SK-N-SH treated with all-trans-retinoic acid at 6 μM for 48 hours (cell line): Measurements from ENCODE around the gene FRG2B.
"Not testable (repeated sequence)": the region's sequence is repeated elsewhere in the genome, so short reads cannot be mapped to it uniquely, and the experiment has no call there.

ENCODE experiments used
- ARNTL ChIP-seq: fragments of 450-650 bp; formaldehyde crosslinking; IDR thresholded peaks from 2 replicates; pipeline ENCODE4 v1.5.0; 2020; ENCODE audit warnings: low read depth, mild to moderate bottlenecking, moderate library complexity, borderline replicate concordance
- ISL1 ChIP-seq: fragments of 250-450 bp; sonication (Bioruptor Pico); IDR thresholded peaks from 2 replicates; pipeline ENCODE4 v2.1.2; 2022; ENCODE audit warnings: mild to moderate bottlenecking, moderate library complexity
- OSR1 ChIP-seq: fragments of 250-450 bp; sonication (Bioruptor Pico); IDR thresholded peaks from 2 replicates; pipeline ENCODE4 v1.8.0; 2022; ENCODE audit warnings: moderate library complexity, mild to moderate bottlenecking, inconsistent platforms
- RARB ChIP-seq: fragments of 250-450 bp; sonication (Bioruptor Pico); IDR thresholded peaks from 2 replicates; pipeline ENCODE4 v1.8.0; 2021; ENCODE audit warnings: mild to moderate bottlenecking, moderate library complexity
- ZFP30 ChIP-seq: fragments of 450-650 bp; formaldehyde crosslinking; IDR thresholded peaks from 2 replicates; pipeline ENCODE4 v1.5.0; 2022; ENCODE audit warnings: mild to moderate bottlenecking, moderate library complexity

- TF ChIP-seq ZFP30; ISL1; RARB; OSR1 (CRISPR knock-in tag); ARNTL (CRISPR knock-in tag): not testable (repeated sequence)
These were observed 23.2 kb downstream of the FRG2B start for GRCh38 chr10:133603434-133603833.
